HepG2 (cell line): ENCODE data around the gene RPS2. TPM values are rescaled to one million over a fixed set of nuclear protein-coding genes. Genes with fewer than 3 reads are reported as not detected.
A peak's percentile ranks its signal among the peaks of the same experiment; 100 is the strongest.

ENCODE experiments used
- EEA1 ChIP-seq: sonication (generic); formaldehyde crosslinking; IDR thresholded peaks from 2 replicates; pipeline ENCODE4 v1.5.1; 2020; ENCODE audit warnings: mild to moderate bottlenecking, missing genetic modification reagents, borderline replicate concordance
- FLYWCH1 ChIP-seq: sonication (generic); formaldehyde crosslinking; IDR thresholded peaks from 2 replicates; pipeline ENCODE4 v1.8.1; 2023; ENCODE audit warnings: mild to moderate bottlenecking, missing genetic modification reagents
- HNRNPLL ChIP-seq: fragments of 200-400 bp; formaldehyde crosslinking; IDR thresholded peaks from 2 replicates; pipeline ENCODE4 v1.6.1; 2017; ENCODE audit warnings: mild to moderate bottlenecking, low read depth, low read length; ENCODE audit not compliant: poor library complexity, severe bottlenecking
- KAT7 ChIP-seq: IDR thresholded peaks from 2 replicates; pipeline ENCODE4 v1.6.1; 2018; ENCODE audit warnings: borderline replicate concordance, missing compliant biosample characterization
- KLF15 ChIP-seq: sonication (generic); formaldehyde crosslinking; IDR thresholded peaks from 2 replicates; pipeline ENCODE4 v1.8.1; 2023; ENCODE audit warnings: borderline replicate concordance, mild to moderate bottlenecking, inconsistent platforms, missing genetic modification reagents, mixed read lengths
- KLF9 ChIP-seq: IDR thresholded peaks from 2 replicates; pipeline ENCODE4 v1.6.1; 2016; ENCODE audit warnings: low read depth
- NKX3-1 ChIP-seq: sonication (generic); formaldehyde crosslinking; IDR thresholded peaks from 2 replicates; pipeline ENCODE4 v1.5.0; 2020; ENCODE audit warnings: missing genetic modification reagents
- SOX5 ChIP-seq: IDR thresholded peaks from 2 replicates; pipeline ENCODE4 v1.6.1; 2016; ENCODE audit warnings: borderline replicate concordance
- ZNF441 ChIP-seq: sonication (generic); formaldehyde crosslinking; IDR thresholded peaks from 2 replicates; pipeline ENCODE4 v1.7.0; 2021; ENCODE audit warnings: missing genetic modification reagents, borderline replicate concordance
- ZSCAN21 ChIP-seq: sonication (generic); formaldehyde crosslinking; IDR thresholded peaks from 2 replicates; pipeline ENCODE4 v1.8.0; 2022; ENCODE audit warnings: mild to moderate bottlenecking, missing genetic modification reagents, moderate library complexity, borderline replicate concordance
- polyA plus RNA-seq, 8 experiments: library from polyadenylated mRNA; depleted of rRNA in 3 of 8; stranded (reverse) in 7 of 8; unstranded in 1 of 8; fragments of >200 nt; fragmentation: Illumina TruSeq in 4 of 8; extraction: Trizol in 4 of 8; gene quantifications; 2 replicates each; pipeline versions ENCODE4 v1.2.1 to v1.2.3, GENCODE V29; 2011 to 2016; ENCODE audit warnings: low read depth in 4 of 8, missing spikeins in 1 of 8, mixed read lengths in 1 of 8; ENCODE audit not compliant: insufficient read depth in 1 of 8
- total RNA-seq, 5 experiments: library from RNA; depleted of rRNA; stranded (reverse); fragments of >200 nt; fragmentation: Illumina TruSeq; extraction: Trizol; gene quantifications; 2 replicates each; pipeline ENCODE4 v1.2.3, GENCODE V29; 2016; ENCODE audit warnings: low read depth in 1 of 5
- TF ChIP-seq, protein P1 (sequence below): sonication (generic); formaldehyde crosslinking; IDR thresholded peaks from 2 replicates; pipeline ENCODE4 v1.8.1; 2023; ENCODE audit warnings: mild to moderate bottlenecking, missing genetic modification reagents
- TF ChIP-seq, protein P2 (sequence below): sonication (generic); formaldehyde crosslinking; IDR thresholded peaks from 2 replicates; pipeline ENCODE4 v1.4.0; 2020; ENCODE audit warnings: missing genetic modification reagents
- TF ChIP-seq, protein P3 (sequence below): sonication (generic); formaldehyde crosslinking; IDR thresholded peaks from 2 replicates; pipeline ENCODE4 v1.8.0; 2023; ENCODE audit warnings: mild to moderate bottlenecking, missing genetic modification reagents
- TF ChIP-seq, protein P4 (sequence below): IDR thresholded peaks from 2 replicates; pipeline ENCODE4 v1.6.1; 2016; ENCODE audit warnings: mild to moderate bottlenecking, missing biosample characterization, missing genetic modification reagents
- TF ChIP-seq, protein P5 (sequence below): sonication (generic); formaldehyde crosslinking; IDR thresholded peaks from 2 replicates; pipeline ENCODE4 v1.4.0; 2020; ENCODE audit warnings: missing genetic modification reagents
- TF ChIP-seq, protein P6 (sequence below): IDR thresholded peaks from 2 replicates; pipeline ENCODE4 v1.6.1; 2016; ENCODE audit warnings: missing compliant biosample characterization, missing genetic modification reagents, borderline replicate concordance

RPS2 gene
- total and polyA plus RNA-seq, 2 of the 13 experiments (the other 11 are each of a cell fraction or from before 2014, with no cell fraction given): 1,908 to 4,514 TPM

DNA sequence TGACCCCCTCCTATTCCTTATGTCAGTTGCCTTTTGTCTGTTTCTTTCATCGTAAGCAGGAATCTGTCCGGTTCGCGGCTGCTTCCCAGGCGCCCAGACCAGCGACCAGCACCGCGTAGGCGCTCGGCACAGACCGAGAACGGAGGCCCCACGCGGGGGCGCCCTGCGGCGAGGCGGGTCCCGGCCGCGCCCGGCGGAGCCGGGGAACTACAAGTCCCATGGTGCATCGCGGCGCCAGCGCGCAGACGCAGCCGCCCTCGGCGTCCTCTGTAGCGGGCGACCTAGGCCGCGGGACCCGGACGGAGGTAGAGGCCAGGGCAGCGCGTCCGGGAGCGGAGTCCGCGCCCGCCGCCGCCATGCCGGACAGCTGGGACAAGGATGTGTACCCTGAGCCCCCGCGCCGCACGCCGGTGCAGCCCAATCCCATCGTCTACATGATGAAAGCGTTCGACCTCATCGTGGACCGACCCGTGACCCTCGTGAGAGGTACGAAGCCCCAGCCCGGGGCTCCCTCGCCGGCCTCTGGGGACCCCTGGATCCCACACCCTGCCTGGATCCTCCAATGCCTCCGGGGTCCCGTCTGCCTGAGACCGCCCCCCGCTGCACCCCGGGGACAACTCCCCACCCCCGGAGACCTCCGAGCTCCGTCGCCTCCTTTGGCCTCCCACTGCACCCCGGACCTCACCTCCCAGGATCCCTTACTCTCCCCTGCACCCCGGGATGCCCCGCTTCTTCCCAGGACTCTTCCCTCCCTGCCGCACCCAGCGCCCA, 5.2 kb downstream of the RPS2 start, which contains the start of gene NDUFB10 (continued):
- TF ChIP-seq, protein P1, sequence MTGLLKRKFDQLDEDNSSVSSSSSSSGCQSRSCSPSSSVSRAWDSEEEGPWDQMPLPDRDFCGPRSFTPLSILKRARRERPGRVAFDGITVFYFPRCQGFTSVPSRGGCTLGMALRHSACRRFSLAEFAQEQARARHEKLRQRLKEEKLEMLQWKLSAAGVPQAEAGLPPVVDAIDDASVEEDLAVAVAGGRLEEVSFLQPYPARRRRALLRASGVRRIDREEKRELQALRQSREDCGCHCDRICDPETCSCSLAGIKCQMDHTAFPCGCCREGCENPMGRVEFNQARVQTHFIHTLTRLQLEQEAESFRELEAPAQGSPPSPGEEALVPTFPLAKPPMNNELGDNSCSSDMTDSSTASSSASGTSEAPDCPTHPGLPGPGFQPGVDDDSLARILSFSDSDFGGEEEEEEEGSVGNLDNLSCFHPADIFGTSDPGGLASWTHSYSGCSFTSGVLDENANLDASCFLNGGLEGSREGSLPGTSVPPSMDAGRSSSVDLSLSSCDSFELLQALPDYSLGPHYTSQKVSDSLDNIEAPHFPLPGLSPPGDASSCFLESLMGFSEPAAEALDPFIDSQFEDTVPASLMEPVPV (CRISPR knock-in tag): peak; percentile 47; the same call in 1 of the 2 replicates
- TF ChIP-seq, protein P2, sequence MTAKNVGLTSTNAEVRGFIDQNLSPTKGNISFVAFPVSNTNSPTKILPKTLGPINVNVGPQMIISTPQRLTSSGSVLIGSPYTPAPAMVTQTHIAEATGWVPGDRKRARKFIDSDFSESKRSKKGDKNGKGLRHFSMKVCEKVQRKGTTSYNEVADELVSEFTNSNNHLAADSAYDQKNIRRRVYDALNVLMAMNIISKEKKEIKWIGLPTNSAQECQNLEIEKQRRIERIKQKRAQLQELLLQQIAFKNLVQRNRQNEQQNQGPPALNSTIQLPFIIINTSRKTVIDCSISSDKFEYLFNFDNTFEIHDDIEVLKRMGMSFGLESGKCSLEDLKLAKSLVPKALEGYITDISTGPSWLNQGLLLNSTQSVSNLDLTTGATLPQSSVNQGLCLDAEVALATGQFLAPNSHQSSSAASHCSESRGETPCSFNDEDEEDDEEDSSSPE (CRISPR knock-in tag): peak; percentile 76
- TF ChIP-seq SOX5 (CRISPR knock-in tag) (peak; percentile 22; the same call in 1 of the 2 replicates), EEA1 (CRISPR knock-in tag) (no peak), KAT7 (CRISPR knock-in tag) (peak; percentile 89; the same call in 1 of the 2 replicates), NKX3-1 (CRISPR knock-in tag) (0 out of 2 replicates have a peak, but pooled peaks have one; percentile 52), FLYWCH1 (CRISPR knock-in tag) (no peak), KLF9 (CRISPR knock-in tag) (no peak), ZSCAN21 (peak; percentile 79), KLF15 (no peak), ZNF441 (peak; percentile 77; the same call in 1 of the 2 replicates), HNRNPLL (peak; percentile 66)
- TF ChIP-seq, protein P3, sequence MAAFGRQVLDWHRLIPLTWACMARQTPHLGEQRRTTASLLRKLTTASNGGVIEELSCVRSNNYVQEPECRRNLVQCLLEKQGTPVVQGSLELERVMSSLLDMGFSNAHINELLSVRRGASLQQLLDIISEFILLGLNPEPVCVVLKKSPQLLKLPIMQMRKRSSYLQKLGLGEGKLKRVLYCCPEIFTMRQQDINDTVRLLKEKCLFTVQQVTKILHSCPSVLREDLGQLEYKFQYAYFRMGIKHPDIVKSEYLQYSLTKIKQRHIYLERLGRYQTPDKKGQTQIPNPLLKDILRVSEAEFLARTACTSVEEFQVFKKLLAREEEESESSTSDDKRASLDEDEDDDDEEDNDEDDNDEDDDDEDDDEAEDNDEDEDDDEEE (CRISPR knock-in tag): peak; percentile 74; the same call in 1 of the 2 replicates
- TF ChIP-seq, protein P4, sequence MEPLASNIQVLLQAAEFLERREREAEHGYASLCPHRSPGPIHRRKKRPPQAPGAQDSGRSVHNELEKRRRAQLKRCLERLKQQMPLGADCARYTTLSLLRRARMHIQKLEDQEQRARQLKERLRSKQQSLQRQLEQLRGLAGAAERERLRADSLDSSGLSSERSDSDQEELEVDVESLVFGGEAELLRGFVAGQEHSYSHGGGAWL (CRISPR knock-in tag): peak; percentile 76; the same call in 1 of the 2 replicates
- TF ChIP-seq, protein P5, sequence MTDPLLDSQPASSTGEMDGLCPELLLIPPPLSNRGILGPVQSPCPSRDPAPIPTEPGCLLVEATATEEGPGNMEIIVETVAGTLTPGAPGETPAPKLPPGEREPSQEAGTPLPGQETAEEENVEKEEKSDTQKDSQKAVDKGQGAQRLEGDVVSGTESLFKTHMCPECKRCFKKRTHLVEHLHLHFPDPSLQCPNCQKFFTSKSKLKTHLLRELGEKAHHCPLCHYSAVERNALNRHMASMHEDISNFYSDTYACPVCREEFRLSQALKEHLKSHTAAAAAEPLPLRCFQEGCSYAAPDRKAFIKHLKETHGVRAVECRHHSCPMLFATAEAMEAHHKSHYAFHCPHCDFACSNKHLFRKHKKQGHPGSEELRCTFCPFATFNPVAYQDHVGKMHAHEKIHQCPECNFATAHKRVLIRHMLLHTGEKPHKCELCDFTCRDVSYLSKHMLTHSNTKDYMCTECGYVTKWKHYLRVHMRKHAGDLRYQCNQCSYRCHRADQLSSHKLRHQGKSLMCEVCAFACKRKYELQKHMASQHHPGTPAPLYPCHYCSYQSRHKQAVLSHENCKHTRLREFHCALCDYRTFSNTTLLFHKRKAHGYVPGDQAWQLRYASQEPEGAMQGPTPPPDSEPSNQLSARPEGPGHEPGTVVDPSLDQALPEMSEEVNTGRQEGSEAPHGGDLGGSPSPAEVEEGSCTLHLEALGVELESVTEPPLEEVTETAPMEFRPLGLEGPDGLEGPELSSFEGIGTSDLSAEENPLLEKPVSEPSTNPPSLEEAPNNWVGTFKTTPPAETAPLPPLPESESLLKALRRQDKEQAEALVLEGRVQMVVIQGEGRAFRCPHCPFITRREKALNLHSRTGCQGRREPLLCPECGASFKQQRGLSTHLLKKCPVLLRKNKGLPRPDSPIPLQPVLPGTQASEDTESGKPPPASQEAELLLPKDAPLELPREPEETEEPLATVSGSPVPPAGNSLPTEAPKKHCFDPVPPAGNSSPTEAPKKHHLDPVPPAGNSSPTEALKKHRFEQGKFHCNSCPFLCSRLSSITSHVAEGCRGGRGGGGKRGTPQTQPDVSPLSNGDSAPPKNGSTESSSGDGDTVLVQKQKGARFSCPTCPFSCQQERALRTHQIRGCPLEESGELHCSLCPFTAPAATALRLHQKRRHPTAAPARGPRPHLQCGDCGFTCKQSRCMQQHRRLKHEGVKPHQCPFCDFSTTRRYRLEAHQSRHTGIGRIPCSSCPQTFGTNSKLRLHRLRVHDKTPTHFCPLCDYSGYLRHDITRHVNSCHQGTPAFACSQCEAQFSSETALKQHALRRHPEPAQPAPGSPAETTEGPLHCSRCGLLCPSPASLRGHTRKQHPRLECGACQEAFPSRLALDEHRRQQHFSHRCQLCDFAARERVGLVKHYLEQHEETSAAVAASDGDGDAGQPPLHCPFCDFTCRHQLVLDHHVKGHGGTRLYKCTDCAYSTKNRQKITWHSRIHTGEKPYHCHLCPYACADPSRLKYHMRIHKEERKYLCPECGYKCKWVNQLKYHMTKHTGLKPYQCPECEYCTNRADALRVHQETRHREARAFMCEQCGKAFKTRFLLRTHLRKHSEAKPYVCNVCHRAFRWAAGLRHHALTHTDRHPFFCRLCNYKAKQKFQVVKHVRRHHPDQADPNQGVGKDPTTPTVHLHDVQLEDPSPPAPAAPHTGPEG (CRISPR knock-in tag): peak; percentile 73; the same call in 1 of the 2 replicates
- TF ChIP-seq, protein P6, sequence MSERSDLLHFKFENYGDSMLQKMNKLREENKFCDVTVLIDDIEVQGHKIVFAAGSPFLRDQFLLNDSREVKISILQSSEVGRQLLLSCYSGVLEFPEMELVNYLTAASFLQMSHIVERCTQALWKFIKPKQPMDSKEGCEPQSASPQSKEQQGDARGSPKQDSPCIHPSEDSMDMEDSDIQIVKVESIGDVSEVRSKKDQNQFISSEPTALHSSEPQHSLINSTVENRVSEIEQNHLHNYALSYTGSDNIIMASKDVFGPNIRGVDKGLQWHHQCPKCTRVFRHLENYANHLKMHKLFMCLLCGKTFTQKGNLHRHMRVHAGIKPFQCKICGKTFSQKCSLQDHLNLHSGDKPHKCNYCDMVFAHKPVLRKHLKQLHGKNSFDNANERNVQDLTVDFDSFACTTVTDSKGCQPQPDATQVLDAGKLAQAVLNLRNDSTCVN: no peak
